GM12891 (cell line): Measurements from ENCODE around the gene AFAP1L2.

Source experiments
- PAX5 ChIP-seq: IDR thresholded peaks from 2 replicates; pipeline ENCODE4 v1.6.1; 2011; ENCODE audit warnings: low read length, moderate library complexity, mild to moderate bottlenecking; ENCODE audit not compliant: insufficient read depth, severe bottlenecking
- POLR2A ChIP-seq: IDR thresholded peaks from 2 replicates; pipeline ENCODE4 v1.6.1; 2011; ENCODE audit warnings: low read depth, low read length, control low read depth
- POLR2AphosphoS5 ChIP-seq: IDR thresholded peaks from 2 replicates; pipeline ENCODE4 v1.6.1; 2011; ENCODE audit warnings: low read depth, low read length, control low read depth
- POU2F2 ChIP-seq: IDR thresholded peaks from 2 replicates; pipeline ENCODE4 v1.6.1; 2011; ENCODE audit warnings: low read depth, mild to moderate bottlenecking, control low read depth, low read length, moderate library complexity
- SPI1 ChIP-seq: IDR thresholded peaks from 2 replicates; pipeline ENCODE4 v1.6.1; 2011; ENCODE audit warnings: low read depth, low read length, control low read depth
- TAF1 ChIP-seq: IDR thresholded peaks from 2 replicates; pipeline ENCODE4 v1.6.1; 2011; ENCODE audit warnings: low read depth, low read length, control low read depth

DNA sequence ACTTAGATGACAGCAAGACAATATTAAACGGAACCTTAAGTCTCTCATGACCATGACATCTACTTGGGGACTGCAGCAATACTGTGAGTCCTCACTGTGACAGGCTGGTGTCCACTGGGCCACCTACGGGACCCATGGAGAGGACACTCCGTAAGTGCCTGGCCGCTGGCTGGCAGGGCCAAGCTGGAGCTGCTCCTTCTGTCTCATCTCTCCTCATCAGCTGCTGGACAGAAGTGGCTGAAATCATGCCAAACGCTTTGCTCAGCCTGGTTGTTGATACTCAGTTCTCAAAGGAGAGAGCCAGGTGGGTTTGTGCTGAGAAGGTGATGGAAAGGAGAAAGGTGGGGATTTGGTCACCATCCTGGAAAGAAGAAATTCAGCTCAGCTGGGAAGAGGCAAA, 33.3 kb downstream of the AFAP1L2 start:
- TF ChIP-seq POLR2A: no peak
- TF ChIP-seq TAF1: no peak
- no peak for TF ChIP-seq POU2F2
- TF ChIP-seq POLR2AphosphoS5: no peak
- TF ChIP-seq SPI1: no peak
- TF ChIP-seq PAX5: no peak
